Activated T-cell treated with anti-CD3 and anti-CD28 coated beads for 1 hour (primary cell): ENCODE results near the gene GIPC3.

Experiments
- DNase-seq: peaks from one replicate; pipeline ENCODE4 v3.0.0-alpha.2; 2020; ENCODE audit warnings: low read depth

Gene GIPC3

DNA sequence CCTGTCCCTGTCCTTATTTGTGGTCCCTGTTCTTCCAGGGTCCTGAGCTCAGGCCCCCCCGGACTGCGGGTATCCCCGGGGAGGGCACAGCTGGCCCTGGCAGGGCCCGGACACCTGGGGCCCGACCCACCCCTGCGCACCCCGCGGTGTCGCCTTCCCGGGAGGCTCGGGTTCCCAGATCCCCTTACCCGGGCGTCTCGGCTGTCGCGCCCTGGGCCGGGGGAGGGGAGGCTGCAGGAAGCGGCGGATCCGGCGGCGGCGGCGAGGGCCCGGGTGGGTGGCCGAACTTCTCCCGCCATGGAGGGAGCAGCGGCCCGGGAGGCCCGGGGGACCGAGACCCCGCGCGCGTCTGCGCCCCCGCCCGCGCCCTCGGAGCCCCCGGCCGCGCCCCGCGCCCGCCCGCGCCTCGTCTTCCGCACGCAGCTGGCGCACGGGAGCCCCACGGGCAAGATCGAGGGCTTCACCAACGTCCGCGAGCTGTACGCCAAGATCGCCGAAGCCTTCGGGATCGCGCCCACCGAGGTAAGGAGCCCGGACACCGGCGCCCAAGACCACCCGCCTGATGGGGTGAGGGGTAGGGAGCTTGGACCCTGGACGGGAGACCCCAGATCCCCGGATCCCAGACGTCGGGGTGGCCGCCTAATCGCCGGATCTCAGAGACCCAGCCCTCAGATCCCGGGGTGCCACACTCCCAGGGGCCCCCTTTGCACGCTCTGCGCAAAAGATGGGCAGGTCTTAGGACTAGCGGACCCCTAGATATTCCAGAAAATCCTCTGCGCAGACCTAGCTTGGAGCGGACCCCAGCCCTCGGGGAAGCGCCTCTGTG, at the start of gene GIPC3:
GIPC3 (plus strand) TSS at position 178 of the 826 bp plus-strand sequence; CDS start at position 298, 120 bp downstream.
- DNase-seq = no peak

GRCh38 chr19:3535563-3535965, 49.7 kb upstream of the GIPC3 start:
- no peak for DNase-seq

- no peak for DNase-seq
These were observed 49.3 kb upstream of the GIPC3 start for GRCh38 chr19:3535981-3536380.

DNA sequence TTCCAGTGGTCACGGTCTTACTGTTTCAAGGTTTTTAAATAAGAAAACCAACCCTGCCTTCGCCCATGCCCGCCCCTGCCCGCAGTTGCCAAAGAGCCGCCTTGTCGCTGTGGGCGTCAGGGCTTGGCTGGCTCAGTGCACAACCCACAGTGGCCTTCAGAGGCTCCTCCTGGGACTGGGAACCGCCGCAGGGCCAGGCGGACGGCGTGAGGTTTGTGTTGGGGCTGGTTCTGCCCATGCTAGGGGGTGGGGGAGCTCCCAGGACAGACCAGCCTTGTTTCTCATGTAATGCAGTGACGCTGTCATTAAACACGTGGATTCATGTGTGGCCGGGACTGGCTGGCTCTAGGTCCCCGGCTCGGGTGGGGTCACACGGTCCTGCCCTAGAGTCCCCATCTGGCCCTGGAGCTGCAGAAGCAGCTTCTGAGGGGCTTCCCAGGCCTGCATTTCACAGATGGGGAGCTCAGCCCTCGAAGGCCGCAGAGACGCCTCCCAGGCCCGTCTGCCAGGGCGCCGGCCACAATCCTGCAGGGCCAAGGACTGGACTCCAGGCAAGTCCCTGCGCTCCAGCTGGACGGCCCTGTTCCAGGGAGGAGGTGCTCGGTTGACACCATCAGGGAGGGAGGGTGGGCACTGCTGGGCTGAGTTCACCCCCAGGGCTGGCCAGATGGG, 48.7 kb upstream of the GIPC3 start:
- no peak for DNase-seq

- DNase-seq = no peak
These were observed 48.2 kb upstream of the GIPC3 start for GRCh38 chr19:3537101-3537437.

DNA sequence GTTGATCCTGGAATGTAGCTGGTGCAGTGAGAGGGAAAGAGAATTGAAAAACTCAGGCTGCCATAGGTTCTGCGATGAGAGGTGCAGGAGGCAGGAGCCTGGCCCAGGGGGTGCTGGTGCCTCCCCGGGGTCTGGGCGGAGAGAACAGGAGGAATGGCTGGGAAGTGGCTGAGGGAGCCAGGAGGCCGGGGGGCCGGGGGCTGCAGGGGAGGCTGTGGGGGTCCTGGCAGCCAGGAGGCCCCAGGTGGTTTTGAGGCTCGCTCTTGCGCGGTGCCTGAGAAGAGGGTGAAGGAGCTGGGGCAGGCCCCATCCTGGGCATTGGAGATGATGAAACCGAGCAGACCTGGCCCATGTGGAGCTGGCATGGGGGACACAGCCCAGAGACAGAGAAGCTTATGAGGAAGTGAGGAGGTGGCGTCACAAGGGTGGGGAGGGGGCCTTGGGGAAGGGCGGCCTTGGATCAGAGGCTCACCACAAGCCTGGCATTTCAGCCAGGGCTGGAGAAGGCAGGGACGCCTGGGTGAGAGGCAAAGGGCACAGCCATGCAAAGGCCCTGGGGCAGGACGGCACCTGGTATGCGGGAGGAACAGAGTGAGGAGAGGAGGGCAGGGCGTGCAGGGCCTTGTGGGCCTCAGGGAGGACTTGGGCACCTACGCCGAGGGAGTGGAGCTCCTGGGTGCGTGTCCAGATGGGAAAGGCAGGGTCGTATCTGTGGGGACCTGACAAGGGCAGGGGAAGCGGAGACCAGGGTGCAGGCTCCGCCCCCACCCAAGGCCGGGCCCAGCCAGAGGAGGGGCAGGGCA, 47.6 kb upstream of the GIPC3 start:
- no peak for DNase-seq

DNA sequence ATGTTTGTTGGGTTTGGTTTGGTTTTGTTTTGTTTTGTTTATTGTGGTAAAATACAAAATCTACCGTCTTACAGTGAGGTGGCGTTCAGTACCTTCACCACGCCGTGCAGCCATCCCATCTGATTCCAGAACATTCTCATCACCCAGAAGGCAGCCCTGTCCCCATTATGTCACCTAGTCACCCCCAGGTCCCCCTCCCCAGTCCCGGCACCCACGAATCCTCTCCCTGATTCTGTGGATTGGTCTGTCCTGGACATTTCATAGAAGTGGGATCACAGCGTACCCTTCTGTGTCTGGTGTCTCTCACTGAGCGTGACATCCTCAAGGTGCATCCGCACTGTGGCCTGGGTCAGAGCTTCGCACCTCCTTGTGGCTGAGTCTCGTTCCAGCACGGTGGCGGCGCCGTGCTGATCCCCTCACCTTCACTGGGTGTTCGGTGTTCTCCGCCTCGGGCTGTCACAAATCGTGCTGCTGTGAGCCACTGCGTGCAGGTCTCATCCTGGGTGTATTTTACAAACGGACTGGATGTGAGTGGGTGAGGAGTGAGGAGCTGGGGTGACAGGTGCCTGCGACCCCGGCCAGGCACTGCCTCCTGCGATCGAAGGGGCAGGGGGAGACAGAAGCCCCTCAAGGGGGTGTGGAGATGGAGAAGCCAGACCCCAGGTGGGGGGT, 46.9 kb upstream of the GIPC3 start:
- no peak for DNase-seq

GRCh38 chr19:3538965-3539755, 46.1 kb upstream of the GIPC3 start, which contains the start of gene TEKTIP1:
Gene TEKTIP1, plus strand, starts transcription at chr19:3539174. Its CDS starts 4 bp downstream, at chr19:3539178.
- no peak for DNase-seq

DNA sequence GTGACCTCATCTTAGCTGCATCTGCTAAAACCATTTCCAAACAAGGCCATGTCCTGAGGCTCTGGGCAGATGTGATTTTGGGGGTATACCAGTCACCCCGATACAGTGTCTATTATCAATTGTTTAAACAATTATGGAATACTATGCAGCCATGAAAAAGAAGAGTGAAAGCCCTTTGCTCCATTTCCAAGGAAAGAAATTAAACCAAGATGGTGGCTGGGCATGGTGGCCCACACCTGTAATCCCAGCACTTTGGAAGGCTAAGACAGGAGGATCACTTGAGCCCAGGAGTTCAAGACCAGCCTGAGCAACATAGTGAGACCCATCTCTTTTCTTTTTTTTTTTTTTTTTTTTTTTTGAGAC, 45.5 kb upstream of the GIPC3 start:
- no peak for DNase-seq

GRCh38 chr19:3543150-3544057, 41.9 kb upstream of the GIPC3 start:
- no peak for DNase-seq

DNA sequence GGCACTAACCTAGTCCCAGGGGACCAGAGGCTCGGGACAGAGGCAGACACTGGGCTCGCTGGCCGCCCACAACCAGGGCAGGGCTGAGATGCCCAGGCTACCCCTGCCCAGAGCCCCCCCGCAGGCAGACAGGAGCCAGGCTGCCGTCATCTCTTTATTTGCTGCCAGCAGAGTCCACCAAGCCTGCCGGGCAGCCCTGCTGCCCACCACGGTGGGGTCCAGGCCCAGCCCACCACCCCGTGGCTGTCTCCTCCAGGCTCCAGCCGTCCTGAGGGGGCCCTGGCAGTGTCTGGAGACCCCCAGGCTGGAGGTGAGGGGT, 41.3 kb upstream of the GIPC3 start:
- DNase-seq = no peak

DNA sequence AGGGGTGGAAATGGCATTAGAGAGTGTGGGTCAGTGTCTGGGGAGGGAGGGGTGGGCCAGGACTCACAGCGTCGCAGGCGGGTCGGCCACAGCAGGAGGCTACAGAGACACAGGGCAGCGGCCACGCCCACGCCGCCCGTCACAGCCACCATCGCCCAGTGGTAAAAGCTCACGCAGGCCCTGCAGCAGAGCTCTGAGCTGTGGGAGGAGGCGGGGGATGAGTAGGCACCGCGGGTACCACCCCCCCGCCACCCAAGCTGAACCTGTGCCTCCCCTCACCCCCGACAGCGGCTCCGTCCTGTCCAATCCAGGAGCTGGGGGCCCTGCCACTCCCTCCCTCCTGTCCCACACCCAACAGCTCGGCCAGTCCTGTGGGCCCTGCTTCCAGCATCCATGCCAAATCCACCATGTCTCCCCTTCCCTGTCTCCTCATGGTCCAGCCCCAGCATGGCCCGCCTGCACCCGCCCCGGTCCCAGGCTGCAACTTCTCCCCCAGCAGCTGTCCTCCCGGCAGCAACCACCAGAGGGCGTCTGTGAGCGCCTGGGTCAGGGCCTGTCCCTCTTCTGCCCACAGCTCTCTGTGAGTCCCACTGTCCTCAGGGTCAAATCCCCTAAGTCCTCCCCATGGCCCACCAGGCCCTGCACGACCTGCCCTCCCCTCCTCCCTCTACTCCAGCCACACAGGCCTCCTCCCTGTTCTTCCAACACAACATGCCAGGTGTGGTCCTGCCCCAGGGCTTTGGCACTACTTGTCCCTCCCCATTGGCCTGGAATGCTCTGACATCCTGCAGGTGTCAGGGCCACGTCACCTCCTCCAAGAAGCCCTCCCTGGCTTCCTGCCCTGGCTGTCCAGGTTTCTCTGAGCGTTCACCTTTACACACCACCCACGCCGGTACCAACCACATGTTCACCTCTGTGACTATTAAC, 40.3 kb upstream of the GIPC3 start:
- DNase-seq = peak; percentile 78

DNA sequence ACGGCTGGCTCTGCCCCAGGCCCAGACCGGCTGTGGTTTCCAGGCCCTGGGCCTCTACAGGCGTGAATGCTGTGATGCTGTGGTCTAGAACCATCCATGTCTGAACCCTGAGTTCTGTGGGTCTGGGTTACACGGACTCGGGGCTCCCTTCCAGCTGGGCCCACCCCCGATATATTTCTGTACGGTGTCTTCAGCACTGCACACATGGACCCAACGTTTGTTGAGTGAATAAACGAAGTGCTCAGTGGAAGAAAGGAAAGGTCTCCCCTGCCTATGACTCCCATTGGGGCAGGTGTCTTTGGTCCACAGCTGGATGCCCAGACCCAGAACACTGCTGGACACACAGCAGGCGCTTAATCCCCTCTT, 39.6 kb upstream of the GIPC3 start:
- DNase-seq = no peak

- DNase-seq = no peak
These were observed 39.2 kb upstream of the GIPC3 start for GRCh38 chr19:3546119-3546518.

GRCh38 chr19:3547301-3547731, 38.0 kb upstream of the GIPC3 start:
- DNase-seq = no peak

- no peak for DNase-seq
These were observed 37.5 kb upstream of the GIPC3 start for GRCh38 chr19:3547767-3548282.

GRCh38 chr19:3548606-3549005, 36.7 kb upstream of the GIPC3 start:
- DNase-seq = no peak

GRCh38 chr19:3549816-3550215, 35.5 kb upstream of the GIPC3 start:
- DNase-seq = no peak
